Psoas muscle (tissue), 8 donors: ENCODE measurements around the gene MTUS2. TPM values are rescaled to one million over a fixed set of nuclear protein-coding genes. Genes with fewer than 3 reads are reported as not detected.

ENCODE experiments used
- ATAC-seq, 4 donors: fragments of 200-7000 bp; cut with Tn5 transposase; one replicate each; pipeline ENCODE4 v1.9.1; 2020; ENCODE audit warnings: moderate library complexity in 3 of 4, mild to moderate bottlenecking in 2 of 4
- DNase-seq, 2 donors: peaks; one replicate each; pipeline ENCODE4 v3.0.0-alpha.2; 2020
- H3K27ac ChIP-seq: fragments of 200-600 bp; one replicate; pipeline ENCODE4 v1.8.0; 2022
- H3K27me3 ChIP-seq, 3 donors: fragments of 200-600 bp in 1 of 3; one replicate each; pipeline versions ENCODE4 v1.6.1 to v1.8.0; 2013 to 2022; ENCODE audit warnings: low read length in 2 of 3, mild to moderate bottlenecking in 2 of 3, moderate library complexity in 1 of 3; ENCODE audit not compliant: insufficient read depth in 3 of 3
- H3K36me3 ChIP-seq, 2 donors: fragments of 200-600 bp in 1 of 2; one replicate each; pipeline versions ENCODE4 v1.6.1 to v1.8.0; 2013 to 2022; ENCODE audit warnings: low read depth in 1 of 2, mild to moderate bottlenecking in 1 of 2, moderate library complexity in 1 of 2; ENCODE audit not compliant: insufficient read depth in 1 of 2
- H3K4me1 ChIP-seq: fragments of 200-600 bp; one replicate; pipeline ENCODE4 v1.8.0; 2022
- H3K4me3 ChIP-seq: fragments of 200-600 bp; one replicate; pipeline ENCODE4 v1.8.0; 2022; ENCODE audit warnings: mild to moderate bottlenecking
- H3K9me3 ChIP-seq: fragments of 200-600 bp; one replicate; pipeline ENCODE4 v1.8.0; 2022
- WGBS, 3 donors: extraction: QIAGEN DNeasy Blood & Tissue Kit; methylation state at CpG; one replicate each; pipeline versions ENCODE4 v1.1.6 to v1.1.7; 2013; 5-methylcytosine and 5-hydroxymethylcytosine counted together
- intact Hi-C, 2 donors: fragments of 100-400 bp; cut with DNase I; formaldehyde crosslinking; loops; one replicate each; pipeline versions ENCODE4 v1.11.0 to v1.14.2; 2022
- long read RNA-seq, 2 donors: library from polyadenylated mRNA; unstranded; transcript quantifications; one replicate each; pipeline ENCODE4 v2.0.0, GENCODE V29; 2021
- polyA plus RNA-seq, 3 donors: library from polyadenylated mRNA; stranded (reverse); fragments of 200-250 nt; gene quantifications; one replicate each; pipeline ENCODE4 v1.2.3, GENCODE V29; 2013
- total RNA-seq, 4 donors: library from RNA; stranded (reverse); fragmentation: NEBNext Ultra II Directional in 2 of 4; extraction: Animal tissue kit (Norgen Biotek cat#: 25700) in 2 of 4; gene quantifications; one replicate each; pipeline versions ENCODE4 v1.2.1 to v1.2.4, GENCODE V29; 2021 to 2023
- TF ChIP-seq, protein P1 (sequence below): fragments of 200-600 bp; IDR thresholded peaks from one replicate; pipeline ENCODE4 v1.8.0; 2022; ENCODE audit warnings: antibody characterized with exemption
- donor health status: healthy with polysubstance abuse.
- donor health status: DM: no; HTN: no; CAD: no; lungs with moderate emphysema.
- donor health status: Bipolar disorder and iron deficiency.
- donor health status: healthy.
- donor health status: DM: yes; HTN: yes; CAD: no.
- donor health status: DM: no; HTN: no; CAD: no.
- donor health status: DM: no; HTN: no; CAD: no.
- donor health status: DM: yes; HTN: yes; CAD: no.

Gene MTUS2
- total RNA-seq = under 1 TPM in 2 of 4 donors, not detected in 2; 0.32 to 0.79 TPM
- under 1 TPM; 0.03 to 0.14 (median 0.03) TPM for polyA plus RNA-seq
- long read RNA-seq, donor 1 = 0 reads
- long read RNA-seq, donor 2 = 0 reads

DNA sequence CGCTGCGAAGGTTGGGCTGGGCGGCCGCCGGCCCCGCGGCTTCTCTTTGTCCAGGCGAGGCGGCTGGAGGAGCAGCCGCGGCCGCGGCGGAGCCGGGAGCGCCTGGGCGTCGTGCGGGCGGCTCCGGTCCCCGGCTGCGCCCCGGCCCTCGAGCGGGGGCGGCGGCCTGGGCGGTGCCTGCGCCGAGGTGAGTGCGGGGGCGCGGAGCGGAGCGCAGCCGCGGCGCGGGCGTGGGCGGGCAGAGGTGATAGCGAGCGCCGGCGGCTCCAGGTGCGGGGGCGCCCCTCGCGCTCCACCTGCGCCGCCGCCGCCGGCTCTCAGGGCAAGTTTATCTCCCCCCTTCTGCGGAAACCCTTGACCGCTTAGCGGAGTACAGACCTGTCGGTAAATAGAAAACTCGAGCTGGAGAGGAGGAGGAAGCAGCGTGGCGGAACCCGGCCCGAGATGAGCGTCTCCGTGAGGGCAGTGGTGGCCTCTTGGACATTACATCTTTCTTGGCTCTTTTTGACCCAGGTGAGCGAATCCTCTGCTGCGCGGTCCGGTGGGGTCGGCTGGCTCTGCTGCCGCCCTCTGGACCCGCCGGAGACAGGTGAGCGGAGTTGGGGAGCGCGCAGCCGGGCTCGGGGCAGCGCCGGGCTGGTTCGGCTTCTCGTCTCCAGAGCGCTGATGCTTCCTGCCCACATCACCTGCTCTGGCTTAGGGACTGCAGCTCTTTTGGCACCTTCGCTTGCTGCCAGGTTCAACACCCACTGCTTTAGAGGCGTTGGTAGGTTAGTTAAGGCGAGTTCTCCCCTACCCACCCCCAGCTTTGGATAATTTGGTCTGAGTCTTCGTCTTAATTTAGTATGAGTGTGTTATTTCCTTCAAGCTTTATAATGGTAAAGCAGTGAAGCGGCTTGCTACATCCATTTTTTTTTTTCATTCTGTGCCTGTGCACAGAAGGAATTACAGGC is at the start of gene MTUS2:
TSS of gene MTUS2 (plus strand) at position 241 of the 953 bp plus-strand sequence.
- no peaks in the 10 kb centered on the region for H3K4me1 ChIP-seq
- no peaks in the 10 kb centered on the region for H3K36me3 ChIP-seq
- 1 to 2% (median 1%) methylated on average over 53 to 89 of the region's 89 CpGs for WGBS, 3 donors
- DNase-seq (no peak), ATAC-seq (no peak)
- H3K27ac ChIP-seq = no peak within 1 kb of the TSS
- TF ChIP-seq, protein P1, sequence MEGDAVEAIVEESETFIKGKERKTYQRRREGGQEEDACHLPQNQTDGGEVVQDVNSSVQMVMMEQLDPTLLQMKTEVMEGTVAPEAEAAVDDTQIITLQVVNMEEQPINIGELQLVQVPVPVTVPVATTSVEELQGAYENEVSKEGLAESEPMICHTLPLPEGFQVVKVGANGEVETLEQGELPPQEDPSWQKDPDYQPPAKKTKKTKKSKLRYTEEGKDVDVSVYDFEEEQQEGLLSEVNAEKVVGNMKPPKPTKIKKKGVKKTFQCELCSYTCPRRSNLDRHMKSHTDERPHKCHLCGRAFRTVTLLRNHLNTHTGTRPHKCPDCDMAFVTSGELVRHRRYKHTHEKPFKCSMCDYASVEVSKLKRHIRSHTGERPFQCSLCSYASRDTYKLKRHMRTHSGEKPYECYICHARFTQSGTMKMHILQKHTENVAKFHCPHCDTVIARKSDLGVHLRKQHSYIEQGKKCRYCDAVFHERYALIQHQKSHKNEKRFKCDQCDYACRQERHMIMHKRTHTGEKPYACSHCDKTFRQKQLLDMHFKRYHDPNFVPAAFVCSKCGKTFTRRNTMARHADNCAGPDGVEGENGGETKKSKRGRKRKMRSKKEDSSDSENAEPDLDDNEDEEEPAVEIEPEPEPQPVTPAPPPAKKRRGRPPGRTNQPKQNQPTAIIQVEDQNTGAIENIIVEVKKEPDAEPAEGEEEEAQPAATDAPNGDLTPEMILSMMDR = no peak
- intact Hi-C loops = no loop called here
- H3K9me3 ChIP-seq = peaks cover 5% of the 10 kb centered on the region
- H3K4me3 ChIP-seq = peak within 1 kb of the TSS; percentile 47
- H3K27me3 ChIP-seq = peaks cover 0 to 64% (median 24%) of the 10 kb centered on the region in 3 donors

GRCh38 chr13:28778308-28779215 is 41.6 kb upstream of the MTUS2 start:
- Histone ChIP-seq H3K9me3 (no peaks in the 10 kb centered on the region), H3K36me3 (no peaks in the 10 kb centered on the region), H3K27me3 (no peaks in the 10 kb centered on the region), H3K27ac (no peak overlapping the region), H3K4me1 (no peaks in the 10 kb centered on the region), H3K4me3 (no peak overlapping the region)
- WGBS, 3 donors = 92 to 93% (median 93%) methylated on average over 47 to 48 of the region's 48 CpGs
- peak in 1 of 2 donors; percentile 46 for DNase-seq
- TF ChIP-seq, protein P1 = no peak
- ATAC-seq = no peak
- intact Hi-C loops = no loop called here

GRCh38 chr13:28792992-28793391 is 27.1 kb upstream of the MTUS2 start:
- H3K27ac ChIP-seq = no peak overlapping the region
- no peak overlapping the region for H3K4me3 ChIP-seq
- no peak for DNase-seq
- intact Hi-C loops = loop anchor here (10.0 kb wide), 2 partner anchors 88 to 468 kb away; no protein-coding TSS in a partner anchor
- TF ChIP-seq, protein P1 = no peak
- H3K4me1 ChIP-seq = no peaks in the 10 kb centered on the region
- no peaks in the 10 kb centered on the region for H3K9me3 ChIP-seq
- WGBS, 3 donors = 13 to 23% (median 17%) methylated on average over 2 of the region's 2 CpGs
- H3K27me3 ChIP-seq = peaks cover 0 to 10% (median 3%) of the 10 kb centered on the region in 3 donors
- no peaks in the 10 kb centered on the region for H3K36me3 ChIP-seq
- no peak for ATAC-seq

DNA sequence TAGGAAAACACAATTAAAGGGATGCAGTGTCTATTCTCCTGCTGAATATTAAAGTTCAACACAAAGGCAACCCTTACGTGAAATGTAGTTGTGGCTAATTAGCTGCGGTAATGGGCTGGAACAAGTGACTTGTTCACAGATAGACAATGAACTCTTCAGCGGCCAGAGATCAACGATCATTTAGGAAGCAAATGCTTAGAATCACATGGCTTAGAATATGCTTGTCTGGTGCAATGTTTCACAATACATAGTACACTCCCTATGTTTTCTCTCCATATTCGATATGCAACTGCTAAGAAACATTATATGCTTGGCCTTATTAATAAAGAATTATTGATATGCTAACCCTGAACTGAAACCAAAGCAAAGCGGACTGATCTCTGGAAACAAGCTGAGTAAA is 25.7 kb upstream of the MTUS2 start:
- intact Hi-C loops = loop anchor here (10.0 kb wide), 2 partner anchors 90 to 470 kb away; no protein-coding TSS in a partner anchor
- WGBS, 3 donors = 61 to 66% (median 64%) methylated on average over 6 of the region's 6 CpGs
- H3K4me1 ChIP-seq = no peaks in the 10 kb centered on the region
- DNase-seq (no peak), ATAC-seq (no peak)
- peaks cover 0 to 4% (median 0%) of the 10 kb centered on the region in 3 donors for H3K27me3 ChIP-seq
- H3K27ac ChIP-seq = no peak overlapping the region
- TF ChIP-seq, protein P1 = no peak
- H3K36me3 ChIP-seq = no peaks in the 10 kb centered on the region
- no peaks in the 10 kb centered on the region for H3K9me3 ChIP-seq
- no peak overlapping the region for H3K4me3 ChIP-seq
